Right lobe of liver (tissue), 6 donors: ENCODE results near the gene NAV2. TPM values are rescaled to one million over a fixed set of nuclear protein-coding genes. Genes with fewer than 3 reads are reported as not detected.

Source experiments
- ATAC-seq, 4 donors: fragments of 200-7000 bp; cut with Tn5 transposase; one replicate each; pipeline ENCODE4 v1.9.1; 2020; ENCODE audit warnings: mild to moderate bottlenecking in 4 of 4, moderate library complexity in 4 of 4
- DNase-seq, 3 donors: peaks; one replicate each; pipeline ENCODE4 v3.0.0-alpha.2; 2020
- H3K27ac ChIP-seq, 3 donors: fragments of 200-600 bp; one replicate each; pipeline ENCODE4 v1.8.0; 2022
- H3K27me3 ChIP-seq, 2 donors: fragments of 200-600 bp; one replicate each; pipeline ENCODE4 v1.8.0; 2022
- H3K36me3 ChIP-seq, 4 donors: fragments of 200-600 bp; sonication (generic) in 1 of 4; one replicate each; pipeline versions ENCODE4 v1.5.1 to v1.8.0; 2017 to 2022; ENCODE audit warnings: control low read depth in 1 of 4
- H3K4me1 ChIP-seq, 4 donors: fragments of 200-600 bp; sonication (generic) in 1 of 4; one replicate each; pipeline versions ENCODE4 v1.5.1 to v1.8.0; 2017 to 2022; ENCODE audit warnings: control low read depth in 1 of 4
- H3K4me3 ChIP-seq, 3 donors: fragments of 200-600 bp; one replicate each; pipeline ENCODE4 v1.8.0; 2022
- H3K9me3 ChIP-seq, 4 donors: fragments of 200-600 bp; sonication (generic) in 1 of 4; one replicate each; pipeline versions ENCODE4 v1.5.1 to v1.8.0; 2017 to 2022; ENCODE audit warnings: control low read depth in 1 of 4
- POLR2A ChIP-seq: fragments of 450-650 bp; IDR thresholded peaks from one replicate; pipeline ENCODE4 v1.6.1; 2017; ENCODE audit warnings: antibody characterized with exemption, mild to moderate bottlenecking
- WGBS: methylation state at CpG from one replicate; pipeline ENCODE4 v1.1.6; 2018; ENCODE audit warnings: low coverage, low lambda C conversion rate; ENCODE audit not compliant: insufficient coverage; ENCODE audit errors: missing lambda C conversion rate; 5-methylcytosine and 5-hydroxymethylcytosine counted together
- intact Hi-C, 2 donors: fragments of 100-400 bp; cut with DNase I; formaldehyde crosslinking; loops; one replicate each; pipeline versions ENCODE4 v1.11.2 to v1.14.1; 2022
- total RNA-seq, 6 experiments: library from RNA; depleted of rRNA in 2 of 6; stranded (reverse); fragments of >200 nt in 2 of 6; fragmentation: NEBNext Ultra II Directional in 3 of 6; extraction: Animal tissue kit (Norgen Biotek cat#: 25700) in 3 of 6; gene quantifications; one replicate each; pipeline versions ENCODE4 v1.1.0 to v1.2.4, GENCODE V29; 2016 to 2023
- TF ChIP-seq, protein P1 (sequence below), 4 donors: fragments of 200-600 bp in 3 of 4; fragments of 450-650 bp in 1 of 4; IDR thresholded peaks; one replicate each; pipeline versions ENCODE4 v1.5.1 to v1.8.0; 2016 to 2022; ENCODE audit warnings: antibody characterized with exemption in 4 of 4, mild to moderate bottlenecking in 2 of 4
- donor health status: DM: no; HTN: yes; CAD: no.
- donor health status: DM: no; HTN: no; CAD: no.
- donor health status: DM: no; HTN: no; CAD: no.
- donor health status: DM: no; HTN: yes; CAD: no.
- donor health status: DM: no; HTN: yes; CAD: no.

NAV2 gene
- total RNA-seq, 6 experiments from 2014 or later = 15.5 to 69.2 (median 37.1) TPM

DNA sequence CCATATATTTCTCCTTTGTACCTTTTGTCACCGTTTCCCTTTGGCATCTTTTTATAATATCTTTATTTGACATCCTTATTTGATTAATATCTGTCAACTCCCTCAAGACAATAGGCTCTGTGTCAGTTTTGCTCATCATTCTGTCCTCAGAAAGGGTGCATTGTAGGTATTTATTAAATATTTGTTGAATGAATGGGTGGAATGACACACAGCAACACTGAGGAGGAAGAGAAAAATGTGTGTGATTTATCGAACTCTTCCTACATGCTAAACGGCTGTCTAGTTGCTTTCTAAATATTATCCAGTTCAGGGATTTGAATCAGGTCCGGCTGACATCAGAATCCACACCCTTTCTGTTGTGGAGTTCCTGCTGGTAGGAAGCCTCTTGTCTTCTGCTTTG is 98.2 kb downstream of the NAV2 start:
- Histone ChIP-seq H3K4me1 (peaks cover 0 to 20% (median 5%) of the 10 kb centered on the region in 4 donors), H3K27ac (no peak overlapping the region), H3K27me3 (no peaks in the 10 kb centered on the region), H3K36me3 (no peaks in the 10 kb centered on the region), H3K4me3 (no peak overlapping the region), H3K9me3 (no peaks in the 10 kb centered on the region)
- WGBS = 63% methylated on average over 4 of the region's 4 CpGs
- no peak for ATAC-seq
- intact Hi-C loops = no loop called here
- no peak for DNase-seq
- TF ChIP-seq POLR2A = no peak
- TF ChIP-seq, protein P1, sequence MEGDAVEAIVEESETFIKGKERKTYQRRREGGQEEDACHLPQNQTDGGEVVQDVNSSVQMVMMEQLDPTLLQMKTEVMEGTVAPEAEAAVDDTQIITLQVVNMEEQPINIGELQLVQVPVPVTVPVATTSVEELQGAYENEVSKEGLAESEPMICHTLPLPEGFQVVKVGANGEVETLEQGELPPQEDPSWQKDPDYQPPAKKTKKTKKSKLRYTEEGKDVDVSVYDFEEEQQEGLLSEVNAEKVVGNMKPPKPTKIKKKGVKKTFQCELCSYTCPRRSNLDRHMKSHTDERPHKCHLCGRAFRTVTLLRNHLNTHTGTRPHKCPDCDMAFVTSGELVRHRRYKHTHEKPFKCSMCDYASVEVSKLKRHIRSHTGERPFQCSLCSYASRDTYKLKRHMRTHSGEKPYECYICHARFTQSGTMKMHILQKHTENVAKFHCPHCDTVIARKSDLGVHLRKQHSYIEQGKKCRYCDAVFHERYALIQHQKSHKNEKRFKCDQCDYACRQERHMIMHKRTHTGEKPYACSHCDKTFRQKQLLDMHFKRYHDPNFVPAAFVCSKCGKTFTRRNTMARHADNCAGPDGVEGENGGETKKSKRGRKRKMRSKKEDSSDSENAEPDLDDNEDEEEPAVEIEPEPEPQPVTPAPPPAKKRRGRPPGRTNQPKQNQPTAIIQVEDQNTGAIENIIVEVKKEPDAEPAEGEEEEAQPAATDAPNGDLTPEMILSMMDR (IDR thresholded peaks at IDR 0.05) = no peak

DNA sequence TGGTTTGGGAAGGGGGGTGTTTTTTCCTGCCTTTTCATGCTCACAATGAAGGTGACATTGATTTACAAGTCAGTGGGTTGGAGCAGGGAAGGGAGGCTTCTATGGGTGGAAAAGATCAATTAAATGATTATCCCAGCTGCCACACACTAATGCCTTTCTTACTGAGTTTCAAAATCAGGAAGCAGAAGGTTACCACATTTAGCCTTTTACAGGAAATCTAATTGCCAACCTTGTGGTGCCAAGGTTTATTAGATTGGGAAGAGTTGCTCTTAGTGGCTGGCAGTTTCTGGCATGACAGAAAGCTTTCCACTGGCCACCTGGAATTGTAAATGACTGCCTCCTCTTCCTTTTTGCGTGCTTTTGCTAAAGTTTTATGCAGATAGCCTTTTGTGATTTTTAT is 98.7 kb downstream of the NAV2 start:
- Histone ChIP-seq H3K4me1 (peaks cover 0 to 18% (median 5%) of the 10 kb centered on the region in 4 donors), H3K4me3 (no peak overlapping the region), H3K27me3 (no peaks in the 10 kb centered on the region), H3K27ac (no peak overlapping the region), H3K36me3 (no peaks in the 10 kb centered on the region), H3K9me3 (no peaks in the 10 kb centered on the region)
- ATAC-seq = peak; percentile 32 to 79 (median 62)
- TF ChIP-seq POLR2A = no peak
- TF ChIP-seq, protein P1 (IDR thresholded peaks at IDR 0.05) = no peak
- intact Hi-C loops = no loop called here
- no peak for DNase-seq
- WGBS = 18% methylated on average over 1 of the region's 1 CpG

DNA sequence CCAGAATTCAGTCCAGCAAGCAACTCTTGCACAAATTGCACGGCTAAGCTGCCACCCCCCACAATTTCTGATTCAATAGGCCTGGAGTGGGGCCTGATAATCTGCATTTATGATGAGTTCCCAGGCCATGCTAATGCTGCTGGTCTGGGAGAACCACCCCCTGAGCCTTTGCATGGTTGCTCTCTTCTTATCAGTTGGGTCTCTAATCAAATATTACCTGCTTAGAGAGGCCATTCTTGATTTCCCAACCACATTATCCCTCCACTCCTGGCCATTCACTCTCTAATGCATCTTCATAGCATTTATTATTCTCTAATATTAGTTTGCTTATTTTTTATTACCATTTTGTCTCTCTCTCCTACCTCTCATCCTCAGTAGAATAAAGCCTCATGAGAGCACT is 99.5 kb downstream of the NAV2 start:
- TF ChIP-seq POLR2A = no peak
- TF ChIP-seq, protein P1 (IDR thresholded peaks at IDR 0.05) = no peak
- ATAC-seq = peak in 3 of 4 donors; percentile 45 to 67 (median 65)
- intact Hi-C loops = no loop called here
- no peak for DNase-seq
- Histone ChIP-seq H3K27me3 (no peaks in the 10 kb centered on the region), H3K27ac (no peak overlapping the region), H3K4me1 (peaks cover 0 to 18% (median 5%) of the 10 kb centered on the region in 4 donors), H3K4me3 (no peak overlapping the region), H3K9me3 (no peaks in the 10 kb centered on the region), H3K36me3 (no peaks in the 10 kb centered on the region)
- no CpG with 5 or more reads among the region's 1 CpG for WGBS

DNA sequence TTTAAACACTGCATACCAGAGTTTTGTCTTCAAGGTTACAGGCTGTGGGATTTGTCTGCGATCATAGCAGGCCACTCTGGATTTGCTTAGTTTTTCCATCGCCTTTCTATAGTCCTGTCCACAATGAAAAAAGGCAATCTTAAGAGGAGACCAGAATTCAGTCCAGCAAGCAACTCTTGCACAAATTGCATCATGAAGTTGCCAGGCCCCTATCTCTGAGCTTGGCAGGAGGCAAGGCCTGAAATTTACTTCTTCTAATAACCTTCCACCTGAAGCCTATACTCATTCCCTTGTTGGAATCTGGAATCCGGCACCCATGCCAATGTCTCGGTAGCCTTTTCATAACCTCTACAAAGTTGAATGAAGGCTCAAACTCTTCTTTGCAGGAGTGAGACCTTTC is 100.1 kb downstream of the NAV2 start:
- peak in 3 of 4 donors; percentile 9 to 63 (median 59) for ATAC-seq
- H3K27ac ChIP-seq = no peak overlapping the region
- DNase-seq = no peak
- H3K4me3 ChIP-seq = no peak overlapping the region
- H3K27me3 ChIP-seq = no peaks in the 10 kb centered on the region
- WGBS = 51% methylated on average over 3 of the region's 4 CpGs
- H3K9me3 ChIP-seq = no peaks in the 10 kb centered on the region
- H3K36me3 ChIP-seq = no peaks in the 10 kb centered on the region
- intact Hi-C loops = no loop called here
- peaks cover 0 to 18% (median 5%) of the 10 kb centered on the region in 4 donors for H3K4me1 ChIP-seq
- TF ChIP-seq, protein P1 (IDR thresholded peaks at IDR 0.05) = no peak
- TF ChIP-seq POLR2A = no peak
